ENCODE measurements around the gene RUNX1. TPM values are rescaled to one million over a fixed set of nuclear protein-coding genes. Genes with fewer than 3 reads are reported as not detected.

Gene RUNX1
- total RNA-seq, 2 donors from 2014 or later, result 23.0 to 25.8 TPM

GRCh38 chr21:35057428-35057827 is 8.3 kb upstream of the RUNX1 start:
- Histone ChIP-seq H3K36me3 (no peaks in the 10 kb centered on the region), H3K4me3 (no peak overlapping the region), H3K4me1 (replicated peaks) (no peaks in the 10 kb centered on the region), H3K9me3 (no peaks in the 10 kb centered on the region), H3K27me3 (replicated peaks; ENCODE audit: insufficient read depth) (no peaks in the 10 kb centered on the region), H3K27ac (no peak overlapping the region)
- intact Hi-C loops (cut with DNase I), result loop anchor here (10.0 kb wide), 2 partner anchors 267 to 347 kb away; no protein-coding TSS in a partner anchor
- TF ChIP-seq POLR2AphosphoS5 (IDR thresholded peaks at IDR 0.05), result no peak
- no peak for TF ChIP-seq CTCF (IDR thresholded peaks at IDR 0.05)
- no peak for TF ChIP-seq POLR2A (IDR thresholded peaks at IDR 0.05)
- WGBS, result 93% methylated on average over 7 of the region's 7 CpGs
- DNase-seq (ENCODE audit: low spot score), result no peak

GRCh38 chr21:35053356-35054096 is 4.4 kb upstream of the RUNX1 start:
- Histone ChIP-seq H3K9me3 (no peaks in the 10 kb centered on the region), H3K27ac (no peak overlapping the region), H3K4me1 (replicated peaks) (peaks cover 3% of the 10 kb centered on the region), H3K4me3 (no peak overlapping the region), H3K36me3 (no peaks in the 10 kb centered on the region), H3K27me3 (replicated peaks; ENCODE audit: insufficient read depth) (no peaks in the 10 kb centered on the region)
- DNase-seq (ENCODE audit: low spot score), result no peak
- TF ChIP-seq POLR2AphosphoS5 (IDR thresholded peaks at IDR 0.05) (no peak), POLR2A (IDR thresholded peaks at IDR 0.05) (no peak), CTCF (IDR thresholded peaks at IDR 0.05) (no peak)
- 82% methylated on average over 11 of the region's 11 CpGs for WGBS
- intact Hi-C loops (cut with DNase I), result loop anchor here (5.0 to 10.0 kb wide), 3 partner anchors 161 to 351 kb away; no protein-coding TSS in a partner anchor

- H3K36me3 ChIP-seq, result no peaks in the 10 kb centered on the region
- H3K27me3 ChIP-seq (replicated peaks; ENCODE audit: insufficient read depth), result no peaks in the 10 kb centered on the region
- no peaks in the 10 kb centered on the region for H3K9me3 ChIP-seq
- TF ChIP-seq POLR2AphosphoS5 (IDR thresholded peaks at IDR 0.05), result no peak
- TF ChIP-seq POLR2A (IDR thresholded peaks at IDR 0.05), result no peak
- no peak for TF ChIP-seq CTCF (IDR thresholded peaks at IDR 0.05)
- H3K27ac ChIP-seq, result no peak overlapping the region
- peaks cover 3% of the 10 kb centered on the region for H3K4me1 ChIP-seq (replicated peaks)
- H3K4me3 ChIP-seq, result no peak overlapping the region
- DNase-seq (ENCODE audit: low spot score), result no peak
- 91% methylated on average over 3 of the region's 3 CpGs for WGBS
- intact Hi-C loops (cut with DNase I), result loop anchor here (5.0 to 10.0 kb wide), 3 partner anchors 160 to 352 kb away; no protein-coding TSS in a partner anchor
Observed at GRCh38 chr21:35052801-35053200, 3.7 kb upstream of the RUNX1 start.

- H3K4me3 ChIP-seq, result no peak overlapping the region
- H3K27me3 ChIP-seq (replicated peaks; ENCODE audit: insufficient read depth), result no peaks in the 10 kb centered on the region
- intact Hi-C loops (cut with DNase I), result loop anchor here (5.0 to 10.0 kb wide), 3 partner anchors 159 to 353 kb away; no protein-coding TSS in a partner anchor
- TF ChIP-seq CTCF (IDR thresholded peaks at IDR 0.05), result peak in 2 of 4 experiments; percentile 26 to 27
- TF ChIP-seq POLR2A (IDR thresholded peaks at IDR 0.05), result no peak
- peak; percentile 20 for DNase-seq (ENCODE audit: low spot score)
- 66% methylated on average over 12 of the region's 12 CpGs for WGBS
- H3K27ac ChIP-seq, result no peak overlapping the region
- peaks cover 3% of the 10 kb centered on the region for H3K4me1 ChIP-seq (replicated peaks)
- H3K9me3 ChIP-seq, result no peaks in the 10 kb centered on the region
- H3K36me3 ChIP-seq, result no peaks in the 10 kb centered on the region
Observed at GRCh38 chr21:35051287-35051818, 2.3 kb upstream of the RUNX1 start.
